RCC 7860 (cell line): ENCODE data around the gene TNFRSF1A.
A peak's percentile ranks its signal among the peaks of the same experiment; 100 is the strongest.

ENCODE experiments used
- DNase-seq: peaks from one replicate; pipeline ENCODE4 v3.0.0-alpha.2; 2015; ENCODE audit warnings: low spot score
- FAIRE-seq: peaks from 2 replicates; lab custom pipeline; 2012; peaks lifted over from hg19 to GRCh38; lab: Jason Lieb, UNC

Gene TNFRSF1A

GRCh38 chr12:6374786-6375160 lies 32.9 kb upstream of the TNFRSF1A start:
- DNase-seq: no peak
- no peak for FAIRE-seq

GRCh38 chr12:6374028-6374785 lies 32.3 kb upstream of the TNFRSF1A start:
- DNase-seq: no peak
- no peak for FAIRE-seq

GRCh38 chr12:6373022-6373787 lies 31.3 kb upstream of the TNFRSF1A start:
- FAIRE-seq: no peak
- DNase-seq: no peak

- peak; percentile 87 for FAIRE-seq
- peak; percentile 84 for DNase-seq
These were observed 30.6 kb upstream of the TNFRSF1A start for GRCh38 chr12:6372403-6373003.

- DNase-seq (peak; percentile 99), FAIRE-seq (peak; percentile 97)
These were observed 29.3 kb upstream of the TNFRSF1A start for GRCh38 chr12:6370994-6371754.

- FAIRE-seq: no peak
- peak; percentile 25 for DNase-seq
These were observed 28.7 kb upstream of the TNFRSF1A start for GRCh38 chr12:6370576-6370935.

GRCh38 chr12:6369916-6370575 lies 28.2 kb upstream of the TNFRSF1A start:
- DNase-seq (peak; percentile 70), FAIRE-seq (peak; percentile 87)

- peak; percentile 7 for DNase-seq
These were observed 27.1 kb upstream of the TNFRSF1A start for GRCh38 chr12:6368906-6369525.

GRCh38 chr12:6367969-6368892 lies 26.4 kb upstream of the TNFRSF1A start:
- FAIRE-seq: no peak
- no peak for DNase-seq

More at GRCh38 chr12:6368906-6369525, 27.1 kb upstream of the TNFRSF1A start:
- no peak for FAIRE-seq

- FAIRE-seq: no peak
- peak; percentile 33 for DNase-seq
These were observed 25.4 kb upstream of the TNFRSF1A start for GRCh38 chr12:6367065-6367968.

GRCh38 chr12:6364044-6364374 lies 22.1 kb upstream of the TNFRSF1A start:
- no peak for DNase-seq

GRCh38 chr12:6363330-6364043 lies 21.6 kb upstream of the TNFRSF1A start:
- no peak for DNase-seq
- no peak for FAIRE-seq

More at GRCh38 chr12:6364044-6364374, 22.1 kb upstream of the TNFRSF1A start:
- FAIRE-seq: no peak

GRCh38 chr12:6363010-6363329 lies 21.1 kb upstream of the TNFRSF1A start:
- DNase-seq (no peak), FAIRE-seq (no peak)

GRCh38 chr12:6362403-6362802 lies 20.5 kb upstream of the TNFRSF1A start:
- FAIRE-seq: no peak
- no peak for DNase-seq

- peak; percentile 88 for FAIRE-seq
- peak; percentile 93 for DNase-seq
These were observed 20.0 kb upstream of the TNFRSF1A start for GRCh38 chr12:6361834-6362233.

- FAIRE-seq: no peak
- DNase-seq: no peak
These were observed 19.0 kb upstream of the TNFRSF1A start for GRCh38 chr12:6360578-6361490.
